Activated CD4-positive, alpha-beta T cell treated with anti-CD3 and anti-CD28 coated beads for 24 hours (primary cell): ENCODE measurements around the gene XAB2.

ENCODE experiments used
- DNase-seq, 2 donors: peaks; one replicate each; pipeline ENCODE4 v3.0.0-alpha.2; 2020; ENCODE audit warnings: low read depth in 2 of 2

Gene XAB2

GRCh38 chr19:7629347-7630054 lies at the start of gene XAB2, which contains the start of gene PET100:
Gene XAB2, minus strand, starts transcription at chr19:7629545. Its CDS starts 18 bp downstream, at chr19:7629527.
Gene PET100, plus strand, starts transcription at chr19:7629793. Its CDS starts 41 bp downstream, at chr19:7629834.
- DNase-seq: peak; percentile 87 to 92

- DNase-seq: no peak
These were observed 48.4 kb upstream of the XAB2 start for GRCh38 chr19:7677669-7678311.

- no peak for DNase-seq
These were observed 47.5 kb upstream of the XAB2 start, which contains the start of gene MCEMP1 for GRCh38 chr19:7676854-7677253. Gene MCEMP1, plus strand, starts transcription at chr19:7677090. Its CDS starts 31 bp downstream, at chr19:7677121.

- no peak for DNase-seq
These were observed 47.0 kb upstream of the XAB2 start for GRCh38 chr19:7676376-7676775.

- no peak for DNase-seq
These were observed 45.0 kb upstream of the XAB2 start for GRCh38 chr19:7674010-7675005.

GRCh38 chr19:7672522-7672921 lies 43.2 kb upstream of the XAB2 start:
- no peak for DNase-seq

- DNase-seq: no peak
These were observed 41.4 kb upstream of the XAB2 start for GRCh38 chr19:7670790-7671189.

- DNase-seq: peak in 1 of 2 donors; percentile 19
These were observed 40.9 kb upstream of the XAB2 start for GRCh38 chr19:7670150-7670783.

GRCh38 chr19:7669641-7670040 lies 40.3 kb upstream of the XAB2 start:
- DNase-seq: no peak

GRCh38 chr19:7668842-7669241 lies 39.5 kb upstream of the XAB2 start, which contains the start of gene RETN:
Gene RETN, plus strand, starts transcription at chr19:7669049. Its CDS starts 278 bp downstream, at chr19:7669327.
- no peak for DNase-seq

GRCh38 chr19:7665076-7665475 lies 35.7 kb upstream of the XAB2 start:
- no peak for DNase-seq

GRCh38 chr19:7663706-7664105 lies 34.4 kb upstream of the XAB2 start:
- no peak for DNase-seq

GRCh38 chr19:7662657-7663056 lies 33.3 kb upstream of the XAB2 start:
- DNase-seq: no peak

- DNase-seq: no peak
These were observed 32.6 kb upstream of the XAB2 start for GRCh38 chr19:7661744-7662538.

GRCh38 chr19:7658219-7658686 lies 28.9 kb upstream of the XAB2 start:
- no peak for DNase-seq

GRCh38 chr19:7657131-7657751 lies 27.9 kb upstream of the XAB2 start:
- DNase-seq: no peak

- no peak for DNase-seq
These were observed 26.2 kb upstream of the XAB2 start for GRCh38 chr19:7655581-7655980.

GRCh38 chr19:7654401-7654800 lies 25.1 kb upstream of the XAB2 start:
- DNase-seq: no peak

GRCh38 chr19:7652061-7652641 lies 22.8 kb upstream of the XAB2 start:
- peak; percentile 79 to 82 for DNase-seq

- no peak for DNase-seq
These were observed 20.8 kb upstream of the XAB2 start for GRCh38 chr19:7650148-7650547.
